ES-I3 (cell line): ENCODE measurements around the gene FPR3.
"Not testable (repeated sequence)": the region's sequence is repeated elsewhere in the genome, so short reads cannot be mapped to it uniquely, and the experiment has no call there.

ENCODE experiments used
- H3K36me3 ChIP-seq: 2 replicates; pipeline ENCODE4 v1.6.1; 2013; ENCODE audit warnings: mild to moderate bottlenecking, low read length, control low read depth, moderate library complexity; ENCODE audit not compliant: insufficient read depth
- H3K4me1 ChIP-seq: 2 replicates; pipeline ENCODE4 v1.6.1; 2013; ENCODE audit warnings: mild to moderate bottlenecking, control low read depth, low read length; ENCODE audit not compliant: insufficient read depth
- H3K9ac ChIP-seq: 2 replicates; pipeline ENCODE4 v1.6.1; 2013; ENCODE audit warnings: low read depth, mild to moderate bottlenecking, low read length, moderate library complexity
- H3K9me3 ChIP-seq: 2 replicates; pipeline ENCODE4 v1.6.1; 2013; ENCODE audit warnings: mild to moderate bottlenecking, low read length, moderate library complexity; ENCODE audit not compliant: control insufficient read depth, insufficient read depth

FPR3 gene

DNA sequence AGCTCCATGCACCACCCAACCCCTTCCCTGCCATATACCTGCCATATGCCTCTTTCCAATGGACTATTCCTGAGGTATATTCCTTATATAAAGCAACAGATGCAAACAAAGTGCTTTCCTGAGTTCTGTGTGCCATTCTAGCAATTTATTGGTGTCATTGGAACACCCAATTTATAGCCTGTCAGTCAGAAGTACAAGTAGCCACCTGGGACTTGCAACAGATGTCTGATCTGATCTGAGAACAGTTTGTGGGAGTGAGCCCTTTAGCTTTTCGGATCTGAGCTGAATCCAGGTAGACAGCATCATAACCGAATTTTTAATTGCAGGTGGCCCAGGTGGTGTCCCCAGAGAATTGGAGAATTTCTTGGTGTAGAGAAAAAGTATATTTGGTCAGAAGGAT lies 963 bp upstream of the FPR3 start:
- Histone ChIP-seq H3K4me1 (no peaks in the 10 kb centered on the region), H3K9ac (no peak overlapping the region), H3K9me3 (no peaks in the 10 kb centered on the region), H3K36me3 (no peaks in the 10 kb centered on the region)

DNA sequence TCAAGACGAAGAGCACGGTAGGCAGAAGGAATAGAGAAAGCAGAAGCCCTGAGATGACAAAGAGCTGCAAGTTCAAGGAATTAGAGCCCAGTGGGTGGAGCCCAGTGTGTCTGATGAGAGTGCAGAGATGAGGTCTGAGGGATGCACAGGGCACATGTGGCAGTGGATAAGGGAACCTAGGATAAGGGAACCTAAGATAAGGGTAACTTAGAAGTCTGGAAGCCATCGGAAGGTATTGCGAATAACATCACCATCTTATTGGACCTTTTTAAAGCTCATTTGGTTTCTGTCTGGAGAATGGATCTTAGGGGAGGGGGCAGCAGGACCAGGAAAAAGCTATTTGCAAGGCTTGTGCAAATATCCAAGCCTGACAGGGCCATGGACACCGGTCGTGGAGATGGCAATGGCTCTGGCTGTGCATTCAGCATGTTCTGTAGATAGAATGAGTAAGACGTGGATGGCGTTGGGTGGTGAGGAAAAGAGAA lies 1.3 kb downstream of the FPR3 start:
- H3K9me3 ChIP-seq = no peaks in the 10 kb centered on the region
- H3K4me1 ChIP-seq = no peaks in the 10 kb centered on the region
- H3K36me3 ChIP-seq = no peaks in the 10 kb centered on the region
- H3K9ac ChIP-seq = no peak overlapping the region

DNA sequence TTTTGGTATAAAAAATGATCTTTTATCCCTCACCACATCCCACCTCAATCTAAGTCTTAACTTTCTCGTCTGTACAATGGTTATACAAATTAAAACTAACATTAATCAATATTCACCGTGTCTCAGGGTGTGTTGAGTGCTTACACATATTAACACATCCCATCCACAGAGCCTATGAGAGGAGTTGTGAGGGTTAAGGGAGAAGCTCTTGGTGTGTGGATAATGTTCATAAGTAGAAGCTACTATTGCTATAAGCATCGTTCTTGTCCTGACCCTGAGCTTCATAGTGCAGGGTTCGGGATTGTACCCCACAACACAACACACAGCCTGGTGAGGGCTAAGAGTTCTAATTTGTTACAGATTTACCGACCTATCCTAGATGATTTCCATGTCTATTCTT lies 2.5 kb downstream of the FPR3 start:
- no peaks in the 10 kb centered on the region for H3K36me3 ChIP-seq
- no peak overlapping the region for H3K9ac ChIP-seq
- H3K4me1 ChIP-seq = no peaks in the 10 kb centered on the region
- H3K9me3 ChIP-seq = no peaks in the 10 kb centered on the region

DNA sequence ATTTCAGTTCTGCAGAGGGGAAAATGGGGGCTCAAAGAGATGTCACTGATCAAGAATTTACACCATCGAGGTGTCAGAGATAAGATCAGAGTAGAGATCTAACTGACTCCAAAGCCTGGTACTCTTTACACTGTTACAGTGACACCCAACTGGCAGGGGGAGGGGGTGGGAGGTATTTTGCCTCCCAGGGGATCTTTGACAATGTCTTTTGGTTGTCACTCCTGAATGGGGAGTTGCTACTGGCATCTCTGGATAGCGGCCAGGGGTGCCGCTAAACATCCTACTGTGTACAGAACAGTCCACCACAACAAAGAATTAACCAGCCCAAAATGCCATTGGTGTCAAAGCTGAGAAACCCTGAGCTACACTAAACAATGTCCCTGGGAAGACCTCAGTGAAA lies 3.1 kb downstream of the FPR3 start:
- H3K36me3 ChIP-seq = no peaks in the 10 kb centered on the region
- H3K4me1 ChIP-seq = no peaks in the 10 kb centered on the region
- no peaks in the 10 kb centered on the region for H3K9me3 ChIP-seq
- H3K9ac ChIP-seq = no peak overlapping the region

DNA sequence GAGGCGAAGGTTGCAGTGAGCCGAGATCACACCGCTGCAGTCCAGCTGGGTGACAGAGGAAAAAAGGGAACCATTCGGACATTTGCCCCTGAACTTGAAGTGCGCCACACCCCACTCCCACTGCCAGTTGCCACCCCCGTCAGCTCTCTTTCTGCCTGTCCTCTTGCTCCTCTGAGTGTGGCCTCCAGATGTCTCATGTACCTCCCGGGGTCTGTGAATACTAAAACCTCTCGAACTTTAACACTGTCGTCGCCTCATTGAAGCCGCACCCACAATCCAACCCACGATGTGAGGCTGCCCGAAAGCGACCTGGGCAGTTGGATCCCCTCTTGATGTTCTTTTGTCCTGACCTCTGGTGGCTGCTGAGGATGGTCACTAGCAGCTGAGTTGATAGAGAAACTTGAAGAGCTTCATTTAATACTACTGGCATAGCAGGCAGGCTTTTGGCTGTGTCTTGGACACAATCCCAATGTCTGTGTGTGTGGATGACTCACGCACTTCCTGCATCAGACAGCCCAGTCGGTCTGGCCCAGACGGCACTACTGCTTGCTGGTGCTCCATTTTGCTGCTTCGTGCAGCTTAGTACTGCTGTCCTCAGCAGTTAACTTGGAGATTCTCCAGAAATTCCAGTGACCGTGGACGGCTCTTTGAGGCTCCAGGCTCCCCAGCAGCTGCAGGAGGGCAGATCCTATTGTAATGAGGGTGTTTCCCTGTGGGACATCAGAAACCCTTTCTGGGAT lies 4.2 kb downstream of the FPR3 start:
- Histone ChIP-seq H3K9me3 (no peaks in the 10 kb centered on the region), H3K9ac (no peak overlapping the region), H3K4me1 (no peaks in the 10 kb centered on the region), H3K36me3 (no peaks in the 10 kb centered on the region)

DNA sequence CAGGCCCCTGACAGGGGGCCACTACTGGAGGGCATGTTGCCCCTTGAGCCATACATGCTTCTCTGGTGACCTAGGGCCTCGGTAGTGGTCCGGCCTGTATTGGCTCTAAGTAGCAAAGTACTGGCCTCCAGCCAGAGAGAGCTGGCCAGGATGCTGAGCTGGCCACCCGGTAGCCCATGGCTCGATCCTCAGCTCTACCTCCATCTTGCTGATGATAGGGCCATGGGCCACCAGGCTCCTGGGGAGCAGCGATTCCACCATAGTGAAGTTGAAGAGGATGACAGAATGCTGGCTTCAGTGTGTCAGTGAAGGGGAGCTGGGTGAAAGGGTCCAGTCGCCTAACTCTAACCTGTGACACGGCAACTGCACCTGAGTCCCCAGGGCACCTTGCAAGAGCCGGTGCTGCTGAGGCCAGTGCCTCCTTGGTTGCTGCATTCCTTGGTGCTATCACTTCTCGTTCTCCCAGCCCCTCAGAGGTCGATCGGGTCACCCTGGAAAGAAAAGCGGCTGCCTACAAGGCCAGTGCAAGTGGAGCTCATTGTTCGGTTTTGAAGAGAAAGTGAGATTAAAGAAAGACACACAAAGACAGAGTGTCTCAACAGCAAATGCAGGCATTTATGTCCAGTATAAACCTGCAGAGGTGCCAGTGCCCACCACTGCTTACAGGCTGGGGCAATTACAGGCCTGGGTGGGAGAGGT lies 5.0 kb downstream of the FPR3 start:
- no peaks in the 10 kb centered on the region for H3K9me3 ChIP-seq

DNA sequence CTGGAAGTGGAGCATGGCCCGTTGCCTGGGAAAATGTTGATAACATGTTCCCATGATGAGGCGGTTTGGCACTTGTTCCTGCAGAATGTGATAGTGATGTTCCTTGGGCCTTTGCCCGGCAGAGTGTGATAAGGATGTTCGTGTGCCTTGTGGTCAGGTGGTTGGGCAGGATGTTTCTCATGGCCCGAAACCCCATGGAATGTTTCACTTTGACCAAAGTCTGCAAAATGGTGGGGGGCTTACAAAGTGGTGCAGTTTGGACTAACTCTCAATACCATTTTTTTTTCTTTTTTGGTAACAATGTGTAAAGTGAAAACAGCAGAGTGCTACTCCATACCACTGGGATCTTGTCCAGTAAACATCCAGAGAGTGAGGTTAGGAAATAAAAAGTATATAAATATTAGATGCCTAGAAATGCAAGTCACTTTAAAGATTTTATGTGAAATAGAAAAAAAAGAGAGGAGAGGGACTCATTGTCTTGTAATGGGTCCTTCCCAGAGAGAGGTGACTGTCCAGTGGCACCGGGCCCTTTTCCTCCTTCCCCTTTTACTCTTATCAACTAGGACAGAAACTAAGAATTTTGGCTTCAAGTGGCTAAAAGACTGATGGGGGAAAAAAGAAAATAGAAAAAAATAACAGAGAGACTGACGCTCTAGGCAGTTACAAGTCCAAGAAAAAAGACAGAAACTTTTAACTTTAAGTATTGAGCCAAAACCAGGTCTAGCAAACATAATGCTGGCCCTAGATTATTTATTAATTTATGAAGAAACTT lies 5.7 kb downstream of the FPR3 start:
- no peaks in the 10 kb centered on the region for H3K36me3 ChIP-seq
- no peaks in the 10 kb centered on the region for H3K4me1 ChIP-seq
- no peaks in the 10 kb centered on the region for H3K9me3 ChIP-seq
- no peak overlapping the region for H3K9ac ChIP-seq

More for the DNA sequence above, 5.0 kb downstream of the FPR3 start:
- Histone ChIP-seq H3K9ac (no peak overlapping the region), H3K4me1 (no peaks in the 10 kb centered on the region), H3K36me3 (no peaks in the 10 kb centered on the region)

DNA sequence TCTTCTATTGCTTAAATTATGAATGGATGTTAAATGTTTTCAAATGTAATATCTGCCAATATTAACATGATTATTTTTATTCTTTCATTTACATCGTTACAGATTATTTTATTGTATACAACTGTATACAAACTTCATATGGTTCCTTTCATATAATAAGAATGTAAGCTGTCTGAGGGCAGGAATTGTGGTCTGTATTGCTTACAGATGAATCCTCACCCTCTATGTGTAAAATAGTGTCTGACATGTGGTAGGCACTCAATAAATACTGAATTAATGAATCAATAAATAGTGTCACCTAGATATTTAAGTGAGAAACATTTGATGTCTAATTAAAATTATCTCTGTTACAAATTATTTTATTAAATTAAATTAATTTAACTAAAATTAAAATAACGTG lies 7.8 kb downstream of the FPR3 start:
- Histone ChIP-seq H3K36me3 (no peaks in the 10 kb centered on the region), H3K9me3 (no peaks in the 10 kb centered on the region), H3K4me1 (no peaks in the 10 kb centered on the region), H3K9ac (no peak overlapping the region)

DNA sequence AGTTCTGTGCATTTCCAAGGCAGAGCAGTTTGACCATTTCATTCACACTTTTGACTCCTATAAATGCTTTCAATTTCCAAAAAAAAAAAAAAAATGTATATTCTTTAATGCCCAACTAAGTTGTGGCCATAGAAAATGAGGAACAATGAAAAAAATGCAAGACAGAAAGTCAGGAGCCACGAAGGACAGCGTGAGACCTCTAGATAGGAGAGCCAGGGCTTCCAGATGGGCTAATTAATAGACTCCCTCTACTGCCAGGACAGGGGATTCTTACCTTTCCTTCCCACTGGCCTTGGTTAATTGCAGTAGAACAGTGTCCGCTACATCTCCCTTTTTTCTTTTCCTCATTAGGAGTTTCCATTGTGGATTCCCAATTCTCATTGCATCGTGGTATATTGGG lies 8.6 kb downstream of the FPR3 start:
- no peaks in the 10 kb centered on the region for H3K9me3 ChIP-seq
- no peaks in the 10 kb centered on the region for H3K36me3 ChIP-seq
- no peaks in the 10 kb centered on the region for H3K4me1 ChIP-seq
- no peak overlapping the region for H3K9ac ChIP-seq

DNA sequence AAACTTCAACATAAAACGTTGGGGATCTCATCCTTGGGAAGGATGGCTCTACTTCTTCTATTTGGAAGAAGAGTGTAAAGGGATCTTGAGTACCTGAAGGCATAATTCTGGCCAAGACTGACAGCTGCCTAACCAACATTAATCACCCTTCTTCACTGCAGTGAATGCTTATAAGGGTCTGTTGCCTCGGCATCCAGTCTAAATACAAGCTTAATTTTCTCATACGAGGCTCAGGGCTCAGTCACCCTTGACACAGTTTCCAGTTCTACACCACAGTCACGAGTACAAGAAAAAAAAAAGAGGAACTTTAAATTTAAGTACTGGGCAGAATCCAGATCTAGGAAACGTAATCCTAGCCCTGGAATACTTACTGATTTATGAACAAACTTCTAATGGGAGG lies 9.0 kb downstream of the FPR3 start:
- no peak overlapping the region for H3K9ac ChIP-seq

DNA sequence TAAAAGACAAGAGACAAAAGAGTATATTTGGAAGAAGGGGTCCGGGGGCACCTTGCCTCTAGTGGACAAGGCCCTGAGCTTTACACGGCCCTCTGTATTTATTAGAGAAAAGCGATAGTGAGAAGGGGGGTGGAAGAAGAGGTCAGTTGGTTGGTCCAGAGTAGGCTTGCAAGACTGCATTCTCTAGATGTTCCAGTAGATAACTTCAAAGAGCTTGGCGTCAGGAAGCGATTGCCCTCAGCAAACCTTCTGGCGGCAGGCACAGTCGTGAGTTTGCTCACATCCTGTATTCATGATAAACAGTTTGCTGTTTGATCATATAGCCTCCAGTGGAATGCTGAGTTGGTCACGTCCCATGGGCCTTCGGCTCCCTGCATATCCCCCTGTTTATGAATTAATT lies 9.8 kb downstream of the FPR3 start:
- not testable (repeated sequence) for H3K4me1 ChIP-seq, H3K36me3 ChIP-seq, H3K9me3 ChIP-seq, H3K9ac ChIP-seq

More for the DNA sequence above, 9.0 kb downstream of the FPR3 start:
- Histone ChIP-seq H3K9me3 (no peaks in the 10 kb centered on the region), H3K36me3 (no peaks in the 10 kb centered on the region), H3K4me1 (no peaks in the 10 kb centered on the region)

DNA sequence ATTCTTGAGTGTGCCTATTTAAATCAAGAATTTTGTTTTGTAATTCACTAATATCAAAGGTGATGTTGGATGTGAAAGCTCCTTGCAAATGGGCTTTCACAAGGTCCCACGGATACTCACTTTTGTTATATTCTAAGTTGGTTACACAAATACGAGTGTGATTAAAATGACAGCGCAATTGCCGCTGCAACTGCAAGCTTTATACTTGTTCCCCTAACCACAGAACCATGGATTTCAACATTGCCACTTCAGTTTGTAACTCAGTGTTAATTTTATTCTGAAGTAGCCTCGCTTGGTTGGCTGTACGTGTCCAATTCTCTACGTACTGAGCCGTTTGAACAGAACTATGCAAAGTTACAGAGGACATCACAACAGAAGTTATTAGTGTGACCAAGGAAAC lies 10.4 kb downstream of the FPR3 start:
- H3K36me3 ChIP-seq, H3K9ac ChIP-seq, H3K4me1 ChIP-seq, H3K9me3 ChIP-seq: not testable (repeated sequence)

DNA sequence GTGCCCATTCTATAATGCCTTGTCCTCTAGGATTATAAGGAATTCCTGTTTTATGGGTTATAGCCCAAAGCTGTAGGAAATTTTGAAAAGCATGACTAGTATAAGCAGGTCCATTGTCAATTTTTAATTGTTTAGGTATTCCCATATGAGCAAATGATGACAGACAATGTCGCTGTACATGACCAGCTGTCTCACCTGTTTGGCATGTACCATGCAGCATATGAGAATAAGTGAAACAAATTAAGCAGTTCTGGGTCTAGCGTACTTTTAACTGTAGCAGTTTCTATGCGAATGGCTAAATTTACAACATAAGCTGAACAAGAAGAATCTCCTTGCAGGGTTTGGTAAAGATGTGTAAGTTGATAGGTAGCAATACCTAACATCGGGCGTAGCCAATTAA lies 11.6 kb downstream of the FPR3 start:
- not testable (repeated sequence) for H3K9me3 ChIP-seq, H3K9ac ChIP-seq, H3K4me1 ChIP-seq, H3K36me3 ChIP-seq

DNA sequence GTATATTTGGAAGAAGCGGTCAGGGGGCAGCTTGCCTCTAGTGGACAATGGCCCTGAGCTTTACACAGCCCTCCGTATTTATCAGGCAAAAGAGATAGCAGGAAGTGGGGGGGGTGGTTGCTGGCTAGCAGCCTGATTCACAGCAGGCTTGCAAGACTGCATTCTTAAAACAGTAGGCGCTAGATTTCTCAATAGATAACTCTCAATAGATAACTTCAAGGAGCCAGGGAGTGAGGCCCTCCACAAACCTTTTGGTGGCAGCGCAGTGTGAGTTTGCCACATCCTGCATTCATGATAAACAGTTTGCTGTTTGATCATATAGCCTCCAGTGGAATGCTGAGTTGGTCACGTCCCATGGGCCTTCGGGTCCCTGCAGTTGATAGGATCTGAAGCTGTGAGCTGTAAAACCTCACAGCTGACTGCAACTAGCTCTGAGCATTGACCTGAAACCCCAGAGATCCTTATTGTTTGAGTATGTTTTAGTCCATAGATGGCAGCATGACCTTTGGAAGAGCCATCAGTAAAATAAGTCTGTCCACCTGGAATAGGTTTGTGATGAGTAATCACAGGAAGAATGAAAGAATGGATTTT lies 12.2 kb downstream of the FPR3 start:
- 0 out of 2 replicates have a peak, but pooled peaks cover 4% of the 10 kb centered on the region for H3K9me3 ChIP-seq
- H3K9ac ChIP-seq = no peak overlapping the region
- H3K4me1 ChIP-seq = no peaks in the 10 kb centered on the region
- no peaks in the 10 kb centered on the region for H3K36me3 ChIP-seq
